ENCODE measurements around the gene SNRPB.

Gene SNRPB

DNA sequence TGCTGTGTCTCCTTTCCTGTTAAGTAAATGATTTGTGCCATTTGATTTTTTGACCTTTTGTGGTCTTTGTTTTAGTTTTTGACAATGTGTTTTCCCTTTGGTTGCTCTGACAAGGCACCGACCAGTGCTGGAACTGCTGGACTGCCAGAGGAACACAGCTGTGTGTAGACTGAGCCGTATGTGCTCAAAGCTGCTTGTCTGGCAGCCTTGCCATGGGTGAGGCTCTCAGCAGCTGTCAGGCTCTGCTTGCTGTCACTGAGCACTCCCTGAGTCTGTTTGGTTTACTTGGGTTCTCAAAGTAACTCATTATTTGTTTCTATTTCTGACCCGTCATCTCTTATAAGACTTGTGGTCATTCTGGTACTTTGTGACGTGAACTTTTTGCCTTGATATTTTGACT is 15.1 kb upstream of the SNRPB start (continued):
- TF ChIP-seq ZNF174 (tag by site-specific recombination; IDR thresholded peaks at IDR 0.05) = no peak
- TF ChIP-seq ZNF114 (tag by site-specific recombination; IDR thresholded peaks at IDR 0.05) = no peak
- TF ChIP-seq ZNF416 (tag by site-specific recombination; IDR thresholded peaks at IDR 0.05) = no peak
- no peak for TF ChIP-seq PATZ1 (tag by site-specific recombination; IDR thresholded peaks at IDR 0.05)
- no peak for TF ChIP-seq ZFP41 (tag by site-specific recombination; IDR thresholded peaks at IDR 0.05; ENCODE audit: borderline replicate concordance)
- no peak for TF ChIP-seq ZNF544 (tag by site-specific recombination; IDR thresholded peaks at IDR 0.05)
- no peak for TF ChIP-seq HOXD13 (CRISPR knock-in tag; IDR thresholded peaks at IDR 0.05; ENCODE audit: borderline replicate concordance)

- Histone ChIP-seq H3K4me3 (ENCODE audit: low read depth, low read length) (no peak overlapping the region), H3K27ac (ENCODE audit: extremely low read depth, low read depth, low read length) (no peak overlapping the region), H3K4me1 (ENCODE audit: control insufficient read depth, insufficient read depth, low read length) (no peaks in the 10 kb centered on the region), H3K9me3 (ENCODE audit: control insufficient read depth, insufficient read depth, low read depth, low read length) (no peaks in the 10 kb centered on the region), H3K36me3 (ENCODE audit: control insufficient read depth in 2 of 2, insufficient read depth in 1 of 2, low read length in 2 of 2) (peaks cover 67 to 97% of the 10 kb centered on the region in 2 experiments)
- POLR2A ChIA-PET = no interaction called here
- TF ChIP-seq ZNF830 (tag by site-specific recombination; IDR thresholded peaks at IDR 0.05; ENCODE audit: low read depth) (0 out of 2 replicates have a peak, but pooled peaks have one; percentile 18), ZNF211 (tag by site-specific recombination; IDR thresholded peaks at IDR 0.05; ENCODE audit: low read depth) (no peak), ZNF350 (tag by site-specific recombination; IDR thresholded peaks at IDR 0.05) (0 out of 2 replicates have a peak, but pooled peaks have one; percentile 53)
- CTCF ChIA-PET = interaction anchor here (0.7 to 1.1 kb wide), 2 partner anchors 78 to 200 kb away, joined by 3 to 5 read pairs; no protein-coding TSS in a partner anchor
These were observed 14.5 kb upstream of the SNRPB start for GRCh38 chr20:2485080-2485479.

DNA sequence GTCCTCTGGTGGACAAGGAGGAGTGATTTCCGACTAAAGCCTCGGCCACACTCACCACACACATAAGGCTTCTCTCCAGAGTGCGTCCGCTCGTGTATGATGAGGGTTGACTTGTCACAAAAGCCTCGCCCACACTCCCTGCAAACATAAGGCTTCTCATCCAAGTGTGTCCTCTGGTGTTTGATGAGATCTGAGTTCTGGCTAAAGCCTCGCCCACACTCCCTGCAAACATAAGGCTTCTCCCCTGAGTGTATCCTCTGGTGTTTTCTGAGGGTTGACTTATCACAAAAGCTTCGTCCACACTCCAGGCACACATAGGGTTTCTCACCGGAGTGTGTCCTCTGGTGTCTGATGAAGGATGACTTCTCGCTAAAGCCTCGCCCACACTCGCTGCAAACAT is 12.9 kb upstream of the SNRPB start:
- no peak overlapping the region for H3K4me3 ChIP-seq (ENCODE audit: low read depth, low read length)
- H3K4me1 ChIP-seq (ENCODE audit: control insufficient read depth, insufficient read depth, low read length) = no peaks in the 10 kb centered on the region
- H3K9me3 ChIP-seq (ENCODE audit: control insufficient read depth, insufficient read depth, low read depth, low read length) = no peaks in the 10 kb centered on the region
- no peak for TF ChIP-seq BCL6B (tag by site-specific recombination; IDR thresholded peaks at IDR 0.05)
- TF ChIP-seq EGR2 (tag by site-specific recombination; IDR thresholded peaks at IDR 0.05; ENCODE audit: low read depth) = peak; percentile 29; the same call in 1 of the 2 replicates
- POLR2A ChIA-PET = no interaction called here
- CTCF ChIA-PET = interaction anchor here (1.1 to 1.4 kb wide), 2 partner anchors 10 to 39 kb away, joined by 3 to 6 read pairs; no protein-coding TSS in a partner anchor
- H3K27ac ChIP-seq (ENCODE audit: extremely low read depth, low read depth, low read length) = no peak overlapping the region
- peaks cover 51 to 83% of the 10 kb centered on the region in 2 experiments for H3K36me3 ChIP-seq (ENCODE audit: control insufficient read depth in 2 of 2, insufficient read depth in 1 of 2, low read length in 2 of 2)

- no peak for TF ChIP-seq ZIC2 (tag by site-specific recombination; IDR thresholded peaks at IDR 0.05)
- TF ChIP-seq ZFP41 (tag by site-specific recombination; IDR thresholded peaks at IDR 0.05; ENCODE audit: borderline replicate concordance) = no peak
- no peak for TF ChIP-seq ZNF157 (tag by site-specific recombination; IDR thresholded peaks at IDR 0.05)
- no peak for TF ChIP-seq ZNF16 (tag by site-specific recombination; IDR thresholded peaks at IDR 0.05; ENCODE audit: low read depth)
- TF ChIP-seq PRDM1 (tag by site-specific recombination; IDR thresholded peaks at IDR 0.05) = no peak
- TF ChIP-seq KLF16 (tag by site-specific recombination; IDR thresholded peaks at IDR 0.05) = no peak
- TF ChIP-seq ZBTB21 (tag by site-specific recombination; IDR thresholded peaks at IDR 0.05) = no peak
- no peak for TF ChIP-seq ZNF843 (tag by site-specific recombination; IDR thresholded peaks at IDR 0.05)
- no peak for TF ChIP-seq AEBP2 (tag by site-specific recombination; IDR thresholded peaks at IDR 0.05; ENCODE audit: borderline replicate concordance)
- TF ChIP-seq, protein P1, sequence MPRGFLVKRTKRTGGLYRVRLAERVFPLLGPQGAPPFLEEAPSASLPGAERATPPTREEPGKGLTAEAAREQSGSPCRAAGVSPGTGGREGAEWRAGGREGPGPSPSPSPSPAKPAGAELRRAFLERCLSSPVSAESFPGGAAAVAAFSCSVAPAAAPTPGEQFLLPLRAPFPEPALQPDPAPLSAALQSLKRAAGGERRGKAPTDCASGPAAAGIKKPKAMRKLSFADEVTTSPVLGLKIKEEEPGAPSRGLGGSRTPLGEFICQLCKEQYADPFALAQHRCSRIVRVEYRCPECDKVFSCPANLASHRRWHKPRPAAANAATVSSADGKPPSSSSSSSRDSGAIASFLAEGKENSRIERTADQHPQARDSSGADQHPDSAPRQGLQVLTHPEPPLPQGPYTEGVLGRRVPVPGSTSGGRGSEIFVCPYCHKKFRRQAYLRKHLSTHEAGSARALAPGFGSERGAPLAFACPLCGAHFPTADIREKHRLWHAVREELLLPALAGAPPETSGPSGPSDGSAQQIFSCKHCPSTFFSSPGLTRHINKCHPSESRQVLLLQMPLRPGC (tag by site-specific recombination; IDR thresholded peaks at IDR 0.05) = no peak
- TF ChIP-seq ZNF580 (tag by site-specific recombination; IDR thresholded peaks at IDR 0.05) = no peak
- TF ChIP-seq ZNF174 (tag by site-specific recombination; IDR thresholded peaks at IDR 0.05) = no peak
- no peak for TF ChIP-seq ZFP3 (tag by site-specific recombination; IDR thresholded peaks at IDR 0.05; ENCODE audit: low read depth)
- H3K36me3 ChIP-seq (ENCODE audit: control insufficient read depth in 2 of 2, insufficient read depth in 1 of 2, low read length in 2 of 2) = peaks cover 22 to 56% of the 10 kb centered on the region in 2 experiments
- CTCF ChIA-PET = no interaction called here
These were observed 9.8 kb upstream of the SNRPB start for GRCh38 chr20:2480381-2480780.

More at GRCh38 chr20:2480381-2480780, 9.8 kb upstream of the SNRPB start:
- H3K27ac ChIP-seq (ENCODE audit: extremely low read depth, low read depth, low read length) = no peak overlapping the region
- H3K4me3 ChIP-seq (ENCODE audit: low read depth, low read length) = no peak overlapping the region
- H3K4me1 ChIP-seq (ENCODE audit: control insufficient read depth, insufficient read depth, low read length) = no peaks in the 10 kb centered on the region
- no peaks in the 10 kb centered on the region for H3K9me3 ChIP-seq (ENCODE audit: control insufficient read depth, insufficient read depth, low read depth, low read length)
- POLR2A ChIA-PET = interaction anchor here (1.3 to 1.6 kb wide), 2 partner anchors 9 to 10 kb away, joined by 3 to 10 read pairs; partner anchors contain the start of gene SNRPB

Measured in HEK293 (cell line).